Neural cell (in vitro differentiated cells): ENCODE data around the gene RGS3.

Experiments
- CTCF ChIP-seq: fragments of 450-650 bp; IDR thresholded peaks from 2 replicates; pipeline ENCODE4 v1.5.1; 2014; ENCODE audit warnings: antibody characterized with exemption, mild to moderate bottlenecking, moderate library complexity; ENCODE audit not compliant: poor library complexity, severe bottlenecking
- TAF1 ChIP-seq: IDR thresholded peaks from 2 replicates; pipeline ENCODE4 v1.6.1; 2012; ENCODE audit warnings: low read depth

- no peak for TF ChIP-seq TAF1
- no peak for TF ChIP-seq CTCF
Observed at GRCh38 chr9:113636165-113636564, 172.6 kb downstream of the RGS3 start.
